ENCODE data around the gene H19.

H19 gene

GRCh38 chr11:1998290-1998689 lies 648 bp upstream of the H19 start:
- DNase-seq (ENCODE audit: low read depth): no peak
- TF ChIP-seq CTCF (conservative IDR thresholded peaks at IDR 0.05; ENCODE audit: low read depth, low read length): no peak
- no peak overlapping the region for H3K4me3 ChIP-seq (ENCODE audit: low read depth, low read length)

- DNase-seq (ENCODE audit: low read depth): no peak
- no peak for TF ChIP-seq CTCF (conservative IDR thresholded peaks at IDR 0.05; ENCODE audit: low read depth, low read length)
- no peak overlapping the region for H3K4me3 ChIP-seq (ENCODE audit: low read depth, low read length)
Measured at GRCh38 chr11:1994121-1994520, 3.5 kb downstream of the H19 start.

DNA sequence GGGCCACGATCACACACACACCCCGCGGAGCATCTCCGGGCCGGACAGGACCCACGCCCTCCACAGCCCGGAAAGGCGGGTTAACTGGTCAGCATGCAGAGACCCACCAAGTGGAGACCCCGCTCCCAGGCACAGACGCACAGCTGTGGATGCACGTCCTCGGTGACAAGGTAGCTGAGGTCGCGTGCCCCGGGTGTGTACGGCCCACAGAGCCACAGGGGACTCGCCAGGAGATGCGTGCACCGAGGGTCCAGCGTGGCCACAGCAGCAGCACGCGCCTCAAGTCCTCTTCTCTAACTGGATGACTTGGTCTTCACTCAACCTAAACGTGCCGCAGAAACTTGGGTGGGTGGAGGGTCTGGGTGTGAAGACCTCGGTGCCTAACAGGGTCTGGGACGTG lies 5.5 kb downstream of the H19 start:
- no peak for TF ChIP-seq CTCF (conservative IDR thresholded peaks at IDR 0.05; ENCODE audit: low read depth, low read length)
- no peak for DNase-seq (ENCODE audit: low read depth)
- no peak overlapping the region for H3K4me3 ChIP-seq (ENCODE audit: low read depth, low read length)

DNA sequence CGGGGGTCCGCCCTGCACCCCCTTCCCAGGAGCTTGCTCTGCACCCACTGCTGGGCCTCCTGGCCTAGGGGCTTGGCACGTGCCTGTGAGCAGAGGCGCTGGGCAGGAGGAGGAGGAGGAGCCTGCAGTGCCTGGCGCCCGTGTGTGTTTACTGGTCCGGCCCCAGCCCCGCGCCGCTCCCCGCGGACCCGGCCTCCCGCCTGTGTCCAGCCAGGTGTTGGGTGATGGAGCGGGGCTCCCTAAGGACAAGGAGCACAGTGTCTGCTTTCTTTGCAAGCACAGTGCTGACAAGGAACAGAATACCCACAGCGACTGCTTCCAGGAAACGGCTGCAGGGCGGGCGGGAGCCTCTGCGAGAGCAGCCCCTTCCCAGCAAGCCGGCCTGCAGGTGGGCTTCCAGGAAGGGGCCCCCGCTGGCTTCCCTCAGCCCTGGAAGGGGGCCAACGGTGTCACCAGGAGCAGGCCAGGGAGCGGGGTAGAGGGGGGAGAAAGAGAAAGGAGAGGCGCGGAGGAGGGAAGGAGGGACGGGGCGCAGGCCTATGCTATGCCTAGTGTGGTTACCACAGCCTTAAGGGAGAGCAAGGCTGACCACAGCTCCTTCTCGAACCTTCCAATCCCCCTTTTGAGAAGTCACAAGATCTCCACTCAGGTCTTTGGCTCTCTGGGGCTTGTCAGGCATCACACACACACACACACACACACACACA lies 6.6 kb downstream of the H19 start:
- no peak for DNase-seq (ENCODE audit: low read depth)
- H3K4me3 ChIP-seq (ENCODE audit: low read depth, low read length): no peak overlapping the region
- TF ChIP-seq CTCF (conservative IDR thresholded peaks at IDR 0.05; ENCODE audit: low read depth, low read length): no peak

DNA sequence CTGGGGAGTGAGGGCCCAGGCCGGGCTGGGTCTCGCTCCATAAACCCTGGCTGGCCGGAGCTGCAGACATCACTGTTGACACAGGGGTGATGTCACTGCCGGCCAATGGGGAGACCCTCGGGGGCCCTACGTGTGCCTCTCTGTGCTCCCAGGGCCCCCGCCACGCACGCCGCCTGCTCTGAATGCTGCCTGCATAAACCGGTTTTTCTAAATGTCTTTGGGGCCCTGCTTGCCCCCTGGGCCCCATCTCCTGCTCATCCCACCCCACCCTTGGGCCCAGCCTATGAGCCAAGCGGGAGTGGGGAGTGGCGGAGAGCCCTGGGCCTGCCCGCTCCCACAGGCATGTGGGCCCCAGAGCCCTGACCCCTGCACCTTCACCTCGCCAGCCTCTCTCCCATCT lies 7.7 kb downstream of the H19 start:
- no peak for DNase-seq (ENCODE audit: low read depth)
- no peak for TF ChIP-seq CTCF (conservative IDR thresholded peaks at IDR 0.05; ENCODE audit: low read depth, low read length)
- H3K4me3 ChIP-seq (ENCODE audit: low read depth, low read length): no peak overlapping the region

DNA sequence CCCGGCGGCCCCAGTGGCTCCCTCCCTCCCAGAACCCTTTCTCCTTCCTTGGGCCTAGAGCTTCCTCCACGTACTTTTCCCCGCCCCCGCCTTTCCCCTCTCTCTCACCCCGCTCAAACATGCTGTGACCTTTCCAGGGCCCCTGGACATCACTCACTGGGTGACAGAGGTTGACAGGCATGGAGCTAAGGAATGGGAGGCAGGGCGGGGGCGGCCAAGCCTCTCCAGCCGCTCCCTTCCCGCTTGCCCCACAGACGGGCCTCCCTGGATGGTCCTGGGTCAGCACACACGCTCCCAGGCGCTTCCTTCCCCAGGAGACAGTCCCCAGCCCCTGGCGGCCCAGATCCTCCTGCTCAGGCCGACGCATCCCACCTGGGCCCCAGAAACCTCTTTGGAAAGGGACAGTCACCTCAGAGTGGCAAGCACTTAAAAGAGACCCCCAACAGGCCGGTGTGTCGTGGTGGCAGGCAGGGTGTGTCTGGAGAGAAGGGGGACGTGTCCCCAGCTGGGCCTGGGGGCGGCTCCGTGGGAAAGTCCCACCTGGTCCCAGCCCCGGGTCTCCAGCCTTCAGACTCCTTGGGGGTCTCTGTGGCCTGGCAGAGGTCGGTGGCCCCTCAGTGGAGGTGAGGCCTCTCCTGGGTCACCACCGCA lies 8.8 kb downstream of the H19 start:
- no peak for TF ChIP-seq CTCF (conservative IDR thresholded peaks at IDR 0.05; ENCODE audit: low read depth, low read length)
- no peak overlapping the region for H3K4me3 ChIP-seq (ENCODE audit: low read depth, low read length)
- no peak for DNase-seq (ENCODE audit: low read depth)

- no peak for DNase-seq (ENCODE audit: low read depth)
- TF ChIP-seq CTCF (conservative IDR thresholded peaks at IDR 0.05; ENCODE audit: low read depth, low read length): no peak
- no peak overlapping the region for H3K4me3 ChIP-seq (ENCODE audit: low read depth, low read length)
Measured at GRCh38 chr11:1988174-1988573, 9.5 kb downstream of the H19 start.
